Keratinocyte (primary cell): ENCODE data around the gene ARID3B. TPM values are rescaled to one million over a fixed set of nuclear protein-coding genes. Genes with fewer than 3 reads are reported as not detected.
A peak's percentile ranks its signal among the peaks of the same experiment; 100 is the strongest.

Experiments used
- DNase-seq: peaks from one replicate; pipeline ENCODE4 v3.0.0-alpha.2; 2011; ENCODE audit warnings: low read depth, missing footprints, low spot score
- FAIRE-seq: peaks from 2 replicates; lab custom pipeline; 2011; peaks lifted over from hg19 to GRCh38; lab: Jason Lieb, UNC
- H2AFZ ChIP-seq: 2 replicates; pipeline ENCODE4 v1.6.0; 2012; ENCODE audit warnings: low read length, control low read depth, inconsistent platforms; ENCODE audit not compliant: control insufficient read depth
- H3K27ac ChIP-seq: 2 replicates; pipeline ENCODE4 v1.5.1; 2011; ENCODE audit warnings: low read length; ENCODE audit not compliant: control insufficient read depth, insufficient read depth
- H3K27me3 ChIP-seq: 3 replicates; pipeline ENCODE4 v1.6.0; 2011; ENCODE audit warnings: low read length; ENCODE audit not compliant: control insufficient read depth, insufficient read depth; ENCODE audit errors: extremely low read depth
- H3K36me3 ChIP-seq, 2 experiments: 2 replicates in 1 of 2; 3 replicates in 1 of 2; pipeline ENCODE4 v1.5.1; 2011; ENCODE audit warnings: low read length in 2 of 2, mild to moderate bottlenecking in 1 of 2; ENCODE audit not compliant: control insufficient read depth in 2 of 2, insufficient read depth in 2 of 2; ENCODE audit errors: extremely low read depth in 1 of 2
- H3K4me1 ChIP-seq: 3 replicates; pipeline ENCODE4 v1.5.1; 2011; ENCODE audit warnings: low read length; ENCODE audit not compliant: control insufficient read depth, insufficient read depth; ENCODE audit errors: extremely low read depth
- H3K4me2 ChIP-seq: 3 replicates; pipeline ENCODE4 v1.6.0; 2011; ENCODE audit warnings: low read depth, low read length; ENCODE audit not compliant: control insufficient read depth, insufficient read depth; ENCODE audit errors: extremely low read depth
- H3K4me3 ChIP-seq, 3 experiments: fragments of 200-600 bp in 1 of 3; sonication (generic) in 1 of 3; 2 replicates in 2 of 3; 3 replicates in 1 of 3; pipeline ENCODE4 v1.5.1; 2011 to 2016; ENCODE audit warnings: low read length in 3 of 3, mild to moderate bottlenecking in 3 of 3, control low read depth in 2 of 3, inconsistent platforms in 1 of 3, low read depth in 1 of 3, mixed read lengths in 1 of 3, mixed run types in 1 of 3, moderate library complexity in 1 of 3; ENCODE audit not compliant: control insufficient read depth in 2 of 3, insufficient read depth in 2 of 3; ENCODE audit errors: extremely low read depth in 1 of 3
- H3K79me2 ChIP-seq: 2 replicates; pipeline ENCODE4 v1.6.0; 2012; ENCODE audit warnings: low read length; ENCODE audit not compliant: control insufficient read depth, insufficient read depth
- H3K9ac ChIP-seq: 3 replicates; pipeline ENCODE4 v1.6.0; 2011; ENCODE audit warnings: low read length; ENCODE audit not compliant: control insufficient read depth, insufficient read depth; ENCODE audit errors: extremely low read depth
- H3K9me1 ChIP-seq: 3 replicates; pipeline ENCODE4 v1.6.0; 2011; ENCODE audit warnings: low read length; ENCODE audit not compliant: control insufficient read depth, insufficient read depth; ENCODE audit errors: extremely low read depth
- H3K9me3 ChIP-seq: 2 replicates; pipeline ENCODE4 v1.5.1; 2012; ENCODE audit warnings: low read depth, low read length; ENCODE audit not compliant: control insufficient read depth
- H4K20me1 ChIP-seq: 3 replicates; pipeline ENCODE4 v1.6.0; 2011; ENCODE audit warnings: low read length; ENCODE audit not compliant: control insufficient read depth, insufficient read depth; ENCODE audit errors: extremely low read depth
- EZH2 ChIP-seq: IDR thresholded peaks from one replicate; pipeline ENCODE4 v1.6.1; 2012; ENCODE audit warnings: inconsistent platforms, mild to moderate bottlenecking, low read length, moderate library complexity
- dilution Hi-C: fragments of 300-500 bp; cut with MboI; formaldehyde crosslinking; loops from one replicate; pipeline ENCODE4 v1.7.0; 2020; ENCODE audit warnings: low sequenced_read_pairs; ENCODE audit not compliant: extremely low pct_ligation_motif_present
- polyA plus RNA-seq, 5 experiments: library from polyadenylated mRNA; depleted of rRNA in 3 of 5; stranded (reverse) in 3 of 5; stranded (forward) in 1 of 5; unstranded in 1 of 5; fragments of >200 nt; gene quantifications; 1 replicate in 1 of 5; 2 replicates in 3 of 5; 3 replicates in 1 of 5; pipeline versions ENCODE4 v1.2.1 to v1.2.3, GENCODE V29; 2011 to 2012; ENCODE audit warnings: missing spikeins in 2 of 5, low read depth in 1 of 5, low replicate concordance in 1 of 5
- TF ChIP-seq, protein P1 (sequence below), 3 experiments: IDR thresholded peaks in 1 of 3; conservative IDR thresholded peaks in 1 of 3; optimal IDR thresholded peaks in 1 of 3; 2 replicates in 2 of 3; 3 replicates in 1 of 3; pipeline versions ENCODE3 to v1.5.1; 2011; ENCODE audit warnings: low read length in 3 of 3, mild to moderate bottlenecking in 3 of 3, moderate library complexity in 2 of 3, control low read depth in 1 of 3, inconsistent platforms in 1 of 3; ENCODE audit not compliant: insufficient read depth in 2 of 3; ENCODE audit errors: extremely low read depth in 1 of 3

The ARID3B gene
- polyA plus RNA-seq, 1 donor (not counting 4 experiments of a cell fraction or from before 2014, with no cell fraction given), result 3.6 TPM

DNA sequence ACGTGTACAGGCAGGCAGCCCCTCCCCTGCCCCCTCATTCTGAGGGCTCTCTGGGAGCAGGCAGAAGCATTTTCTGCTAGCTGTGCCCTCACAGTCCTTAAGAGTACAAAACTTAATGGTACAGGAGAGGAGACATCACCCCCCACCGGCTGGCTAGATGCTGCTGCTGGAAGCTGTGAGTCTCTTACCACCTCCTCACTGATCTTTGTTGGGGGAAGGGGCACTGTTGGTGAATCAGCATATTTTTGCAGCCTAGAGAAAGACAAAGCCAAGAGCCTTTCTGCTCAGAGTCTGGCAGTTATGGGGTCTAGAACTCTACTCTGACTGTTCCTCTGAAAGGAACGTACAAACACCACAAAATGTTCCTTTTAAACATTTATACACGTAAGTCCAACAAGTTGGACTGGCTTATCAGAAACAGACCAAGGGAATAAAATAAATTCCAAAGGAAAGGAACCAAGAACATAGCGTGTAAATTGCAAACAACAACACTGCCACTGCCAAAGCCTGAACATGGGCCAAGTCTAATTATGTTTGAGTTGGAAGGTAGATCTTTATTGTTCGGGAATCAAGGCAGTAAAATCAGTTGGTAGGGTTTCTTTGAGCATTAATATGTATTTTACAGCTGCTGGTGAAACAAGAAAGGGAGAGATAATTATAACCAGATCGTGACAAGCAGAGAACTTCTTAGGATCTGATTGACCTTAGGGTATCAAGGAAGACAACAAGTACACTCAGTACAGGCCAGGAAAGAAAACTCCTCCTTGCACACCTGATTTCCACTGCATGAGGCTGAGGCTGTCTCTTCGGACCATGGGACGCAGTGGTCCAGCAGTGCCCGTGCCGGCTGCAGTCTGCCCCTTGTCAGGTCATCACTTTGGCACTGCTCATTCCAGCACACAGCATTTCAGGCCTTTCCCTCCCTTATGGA is 102.0 kb downstream of the ARID3B start:
- Histone ChIP-seq H3K4me1 (peaks cover 17% of the 10 kb centered on the region), H3K36me3 (peaks cover 10 to 13% of the 10 kb centered on the region in 2 experiments), H3K27ac (no peak overlapping the region), H3K9me1 (peaks cover 3% of the 10 kb centered on the region), H4K20me1 (peaks cover 6% of the 10 kb centered on the region), H2AFZ (no peak overlapping the region), H3K4me3 (no peak overlapping the region), H3K9ac (peak overlapping the region; percentile 47), H3K4me2 (no peak overlapping the region), H3K27me3 (no peaks in the 10 kb centered on the region), H3K9me3 (no peaks in the 10 kb centered on the region), H3K79me2 (peaks cover 9% of the 10 kb centered on the region)
- dilution Hi-C loops, result loop anchor here (10.0 kb wide), 1 partner anchor 132 kb away; no protein-coding TSS in a partner anchor
- DNase-seq, result no peak
- no peak for TF ChIP-seq EZH2
- TF ChIP-seq, protein P1, sequence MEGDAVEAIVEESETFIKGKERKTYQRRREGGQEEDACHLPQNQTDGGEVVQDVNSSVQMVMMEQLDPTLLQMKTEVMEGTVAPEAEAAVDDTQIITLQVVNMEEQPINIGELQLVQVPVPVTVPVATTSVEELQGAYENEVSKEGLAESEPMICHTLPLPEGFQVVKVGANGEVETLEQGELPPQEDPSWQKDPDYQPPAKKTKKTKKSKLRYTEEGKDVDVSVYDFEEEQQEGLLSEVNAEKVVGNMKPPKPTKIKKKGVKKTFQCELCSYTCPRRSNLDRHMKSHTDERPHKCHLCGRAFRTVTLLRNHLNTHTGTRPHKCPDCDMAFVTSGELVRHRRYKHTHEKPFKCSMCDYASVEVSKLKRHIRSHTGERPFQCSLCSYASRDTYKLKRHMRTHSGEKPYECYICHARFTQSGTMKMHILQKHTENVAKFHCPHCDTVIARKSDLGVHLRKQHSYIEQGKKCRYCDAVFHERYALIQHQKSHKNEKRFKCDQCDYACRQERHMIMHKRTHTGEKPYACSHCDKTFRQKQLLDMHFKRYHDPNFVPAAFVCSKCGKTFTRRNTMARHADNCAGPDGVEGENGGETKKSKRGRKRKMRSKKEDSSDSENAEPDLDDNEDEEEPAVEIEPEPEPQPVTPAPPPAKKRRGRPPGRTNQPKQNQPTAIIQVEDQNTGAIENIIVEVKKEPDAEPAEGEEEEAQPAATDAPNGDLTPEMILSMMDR (optimal IDR thresholded peaks at IDR 0.05 in 1 of 3, IDR thresholded peaks at IDR 0.05 in 1 of 3, conservative IDR thresholded peaks at IDR 0.05 in 1 of 3; ENCODE audit: extremely low read depth in 1 of 3, insufficient read depth in 2 of 3, low read length in 3 of 3), result no peak
- no peak for FAIRE-seq

- Histone ChIP-seq H3K9ac (no peak overlapping the region), H3K79me2 (peaks cover 9% of the 10 kb centered on the region), H3K9me1 (peaks cover 3% of the 10 kb centered on the region), H3K4me2 (no peak overlapping the region), H4K20me1 (peaks cover 6% of the 10 kb centered on the region), H3K27ac (no peak overlapping the region), H3K9me3 (no peaks in the 10 kb centered on the region), H3K4me1 (peaks cover 17% of the 10 kb centered on the region), H3K4me3 (no peak overlapping the region), H3K27me3 (no peaks in the 10 kb centered on the region), H2AFZ (no peak overlapping the region), H3K36me3 (peaks cover 10 to 13% of the 10 kb centered on the region in 2 experiments)
- dilution Hi-C loops, result loop anchor here (10.0 kb wide), 1 partner anchor 131 kb away; no protein-coding TSS in a partner anchor
- FAIRE-seq, result no peak
- no peak for DNase-seq
- no peak for TF ChIP-seq EZH2
- TF ChIP-seq, protein P1 (optimal IDR thresholded peaks at IDR 0.05 in 1 of 3, IDR thresholded peaks at IDR 0.05 in 1 of 3, conservative IDR thresholded peaks at IDR 0.05 in 1 of 3; ENCODE audit: extremely low read depth in 1 of 3, insufficient read depth in 2 of 3, low read length in 3 of 3), result no peak
Observed at GRCh38 chr15:74643665-74644204, 102.7 kb downstream of the ARID3B start.
